GM12801 (cell line): ENCODE results near the gene NR1D2.

Experiments
- TF ChIP-seq, protein P1 (sequence below): IDR thresholded peaks from one replicate; pipeline ENCODE4 v1.5.1; 2011; ENCODE audit warnings: control low read depth; ENCODE audit not compliant: insufficient read length; ENCODE audit errors: extremely low read depth

The NR1D2 gene

DNA sequence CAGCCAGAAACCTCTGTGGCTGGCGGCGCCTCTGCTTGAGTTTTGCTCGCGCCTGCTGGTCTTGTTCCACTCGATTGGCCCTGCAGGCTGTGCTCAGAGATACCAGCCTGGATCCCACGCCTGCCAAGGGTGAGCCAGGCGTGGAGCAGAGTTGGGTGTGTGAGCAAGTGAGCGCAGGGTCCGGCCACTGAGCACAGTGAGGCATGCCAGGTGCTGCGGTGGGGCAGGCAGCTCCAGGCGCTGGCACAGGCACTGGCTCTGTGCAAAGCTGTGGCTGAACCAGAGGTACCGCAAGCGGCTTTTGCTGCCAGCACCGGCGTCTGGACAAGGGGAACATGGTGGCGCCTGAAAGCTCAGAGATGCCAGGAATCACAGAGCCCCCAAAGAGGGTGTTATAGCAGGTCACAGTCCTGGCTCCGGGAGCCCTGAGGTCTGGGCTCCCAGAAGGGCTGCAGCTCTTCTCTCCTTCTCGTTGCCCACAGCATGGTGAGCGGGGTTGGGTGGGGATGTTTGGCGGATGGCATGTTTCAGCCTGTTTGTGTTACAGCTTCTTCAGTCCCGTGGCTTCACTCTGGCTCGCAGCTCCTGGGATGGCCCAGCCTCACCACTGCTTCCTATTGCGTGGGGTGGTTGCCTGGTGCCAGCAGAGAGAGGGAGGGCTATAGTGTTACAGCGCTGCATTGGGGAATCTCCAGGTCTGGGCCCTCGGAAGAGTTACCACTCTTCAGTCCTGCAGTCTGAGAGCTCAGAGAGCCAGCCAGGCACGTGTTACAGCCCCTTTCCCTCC, 73.9 kb downstream of the NR1D2 start:
- TF ChIP-seq, protein P1, sequence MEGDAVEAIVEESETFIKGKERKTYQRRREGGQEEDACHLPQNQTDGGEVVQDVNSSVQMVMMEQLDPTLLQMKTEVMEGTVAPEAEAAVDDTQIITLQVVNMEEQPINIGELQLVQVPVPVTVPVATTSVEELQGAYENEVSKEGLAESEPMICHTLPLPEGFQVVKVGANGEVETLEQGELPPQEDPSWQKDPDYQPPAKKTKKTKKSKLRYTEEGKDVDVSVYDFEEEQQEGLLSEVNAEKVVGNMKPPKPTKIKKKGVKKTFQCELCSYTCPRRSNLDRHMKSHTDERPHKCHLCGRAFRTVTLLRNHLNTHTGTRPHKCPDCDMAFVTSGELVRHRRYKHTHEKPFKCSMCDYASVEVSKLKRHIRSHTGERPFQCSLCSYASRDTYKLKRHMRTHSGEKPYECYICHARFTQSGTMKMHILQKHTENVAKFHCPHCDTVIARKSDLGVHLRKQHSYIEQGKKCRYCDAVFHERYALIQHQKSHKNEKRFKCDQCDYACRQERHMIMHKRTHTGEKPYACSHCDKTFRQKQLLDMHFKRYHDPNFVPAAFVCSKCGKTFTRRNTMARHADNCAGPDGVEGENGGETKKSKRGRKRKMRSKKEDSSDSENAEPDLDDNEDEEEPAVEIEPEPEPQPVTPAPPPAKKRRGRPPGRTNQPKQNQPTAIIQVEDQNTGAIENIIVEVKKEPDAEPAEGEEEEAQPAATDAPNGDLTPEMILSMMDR = no peak

DNA sequence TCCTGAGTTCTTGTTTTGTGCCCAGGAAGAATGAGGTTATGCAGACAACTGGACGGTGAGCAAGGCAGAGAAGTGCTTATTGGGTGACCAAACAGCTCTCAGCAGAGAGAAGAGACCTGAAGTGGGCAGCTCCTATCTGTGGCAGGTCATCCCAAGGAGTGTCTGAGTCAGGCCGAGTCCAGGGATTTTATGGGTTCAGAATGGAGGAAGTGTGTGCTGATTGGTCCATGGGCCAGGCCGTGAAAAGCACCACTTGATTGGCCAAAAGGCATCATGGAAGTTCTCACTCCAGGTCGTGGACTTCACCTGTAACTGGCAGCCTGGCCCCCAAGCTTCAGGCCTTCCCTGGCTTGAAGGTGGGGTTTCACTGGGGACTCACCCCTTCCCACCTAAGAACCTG, 74.5 kb downstream of the NR1D2 start:
- TF ChIP-seq, protein P1 = no peak

DNA sequence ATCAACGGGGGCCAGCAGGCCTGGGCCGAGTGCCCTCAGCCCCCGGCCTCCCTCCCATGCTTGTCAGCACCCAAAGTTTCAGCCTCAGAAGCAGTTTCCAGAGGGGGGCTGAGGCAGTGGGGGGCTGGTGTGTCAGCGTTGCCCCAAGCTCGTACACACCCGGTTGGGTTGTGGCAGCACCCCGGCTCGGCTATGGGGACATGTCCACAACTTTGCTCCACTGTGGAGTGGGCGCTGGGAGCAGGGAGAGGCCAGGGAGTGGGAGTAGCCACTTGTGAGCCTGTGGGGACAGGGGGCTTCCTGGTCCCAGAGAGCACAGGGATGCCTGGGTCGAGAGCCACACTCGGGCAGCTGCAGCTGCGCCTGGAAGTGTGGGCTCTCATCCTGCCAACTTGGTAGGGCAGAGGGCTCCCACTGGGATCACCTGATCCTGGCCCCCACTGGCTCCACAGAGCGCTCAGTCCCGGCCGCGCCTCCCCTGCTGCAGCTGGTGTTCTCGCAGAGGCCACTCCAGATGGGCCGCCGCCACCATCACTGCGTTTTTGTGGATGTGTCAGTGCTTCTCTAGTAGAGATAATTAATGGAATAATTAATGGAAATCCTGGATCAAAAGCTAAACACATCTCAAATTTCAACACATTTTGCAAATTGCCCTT, 75.1 kb downstream of the NR1D2 start:
- TF ChIP-seq, protein P1 = no peak

DNA sequence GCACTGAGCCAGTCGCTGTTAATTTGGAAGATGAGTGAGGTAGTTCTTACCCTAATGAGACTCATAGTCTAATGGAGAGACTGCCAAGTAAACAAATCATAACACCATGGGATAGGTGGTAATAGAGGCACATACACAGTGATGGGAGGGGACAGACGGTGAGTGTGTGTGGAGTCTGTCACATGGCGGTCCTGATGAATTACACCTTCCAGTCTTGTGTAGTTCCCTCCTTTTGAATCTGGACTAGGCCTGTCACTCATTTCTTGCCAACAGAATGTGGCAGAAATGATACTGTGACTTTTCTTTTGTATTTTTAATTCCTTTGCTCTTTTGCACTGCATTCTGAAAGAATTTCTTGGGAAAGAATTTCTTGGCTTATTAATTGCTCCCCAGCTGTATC, 78.1 kb downstream of the NR1D2 start:
- TF ChIP-seq, protein P1 = no peak

DNA sequence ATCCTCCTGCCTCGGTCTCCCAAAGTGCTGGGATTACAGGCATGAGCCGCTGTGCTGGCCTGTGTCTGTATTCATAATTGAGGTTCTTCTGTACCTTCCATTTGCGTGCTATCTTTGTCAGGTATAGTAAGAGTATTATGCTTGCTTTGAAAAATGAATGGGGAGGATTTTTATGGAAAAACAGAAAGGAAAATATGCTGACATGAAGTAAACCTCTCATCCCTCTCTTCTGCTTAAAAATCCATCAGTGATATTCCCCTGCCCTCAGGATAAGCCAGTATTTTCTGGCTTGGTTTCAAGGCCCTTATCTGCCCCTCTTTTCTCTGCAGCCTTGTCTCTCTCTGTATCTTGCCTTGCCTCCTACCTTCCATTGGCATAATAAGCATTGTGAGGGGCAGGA, 80.7 kb downstream of the NR1D2 start:
- TF ChIP-seq, protein P1 = no peak

DNA sequence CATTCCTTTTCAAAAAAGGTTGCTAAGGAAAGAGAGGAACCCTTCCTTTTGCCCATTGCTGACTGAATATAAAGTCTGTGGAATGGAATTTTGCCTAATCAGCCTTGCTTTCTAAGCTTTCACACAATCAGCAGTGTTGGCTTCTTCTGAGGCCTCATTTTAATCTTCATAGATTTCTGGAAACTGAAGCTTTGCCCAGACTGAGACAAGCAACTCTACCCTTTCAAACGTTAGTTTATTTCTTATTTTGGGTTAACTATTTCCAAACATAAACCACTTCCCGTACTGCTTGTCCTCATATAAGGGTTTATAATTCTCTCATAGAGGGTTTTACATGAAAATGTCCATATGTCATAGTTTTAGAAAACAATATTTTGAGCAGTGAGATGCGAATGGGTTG, 82.9 kb downstream of the NR1D2 start:
- TF ChIP-seq, protein P1 = no peak
